Ectodermal cell (in vitro differentiated cells): Measurements from ENCODE around the gene RPP25L.

Experiments used
- H3K27ac ChIP-seq: 2 replicates; pipeline ENCODE4 v1.7.0; 2013; ENCODE audit warnings: mild to moderate bottlenecking, low read depth, low read length; ENCODE audit not compliant: insufficient read depth, poor library complexity, severe bottlenecking
- H3K27me3 ChIP-seq: 2 replicates; pipeline ENCODE4 v1.7.0; 2013; ENCODE audit warnings: mild to moderate bottlenecking, low read length; ENCODE audit not compliant: insufficient read depth, control insufficient read depth, poor library complexity, severe bottlenecking
- H3K36me3 ChIP-seq: one replicate; pipeline ENCODE4 v1.7.0; 2013; ENCODE audit warnings: low read length; ENCODE audit not compliant: control insufficient read depth, insufficient read depth
- H3K4me1 ChIP-seq: one replicate; pipeline ENCODE4 v1.7.0; 2013; ENCODE audit warnings: low read length; ENCODE audit not compliant: control insufficient read depth, insufficient read depth
- H3K4me3 ChIP-seq: 2 replicates; pipeline ENCODE4 v1.7.0; 2013; ENCODE audit warnings: low read depth, low read length, control low read depth; ENCODE audit not compliant: insufficient read depth
- H3K9me3 ChIP-seq: 2 replicates; pipeline ENCODE4 v1.7.0; 2013; ENCODE audit warnings: mild to moderate bottlenecking, low read length, moderate library complexity; ENCODE audit not compliant: control insufficient read depth
- WGBS, 2 experiments: methylation state at CpG; one replicate each; pipeline ENCODE4 v1.1.7; 2013; ENCODE audit warnings: missing lambda C conversion rate in 2 of 2; 5-methylcytosine and 5-hydroxymethylcytosine counted together

Gene RPP25L

GRCh38 chr9:34568133-34568532 is 43.8 kb downstream of the RPP25L start:
- Histone ChIP-seq H3K27me3 (no peaks in the 10 kb centered on the region), H3K36me3 (peaks cover 11% of the 10 kb centered on the region), H3K9me3 (no peaks in the 10 kb centered on the region), H3K4me3 (no peak overlapping the region), H3K27ac (no peak overlapping the region), H3K4me1 (peaks cover 52% of the 10 kb centered on the region)
- WGBS, 2 experiments: 83% methylated on average over 7 of the region's 7 CpGs

GRCh38 chr9:34566972-34567371 is 44.9 kb downstream of the RPP25L start:
- no peak overlapping the region for H3K27ac ChIP-seq
- peaks cover 49% of the 10 kb centered on the region for H3K4me1 ChIP-seq
- no peaks in the 10 kb centered on the region for H3K9me3 ChIP-seq
- peaks cover 22% of the 10 kb centered on the region for H3K36me3 ChIP-seq
- H3K4me3 ChIP-seq: no peak overlapping the region
- H3K27me3 ChIP-seq: no peaks in the 10 kb centered on the region
- 90 to 93% methylated on average over 6 of the region's 6 CpGs for WGBS, 2 experiments

- no peak overlapping the region for H3K4me3 ChIP-seq
- H3K4me1 ChIP-seq: peaks cover 56% of the 10 kb centered on the region
- no peak overlapping the region for H3K27ac ChIP-seq
- H3K9me3 ChIP-seq: no peaks in the 10 kb centered on the region
- 84 to 85% methylated on average over 8 of the region's 8 CpGs for WGBS, 2 experiments
- no peaks in the 10 kb centered on the region for H3K27me3 ChIP-seq
- H3K36me3 ChIP-seq: peaks cover 27% of the 10 kb centered on the region
Measured at GRCh38 chr9:34566322-34566721, 45.6 kb downstream of the RPP25L start.

GRCh38 chr9:34565856-34566255 is 46.0 kb downstream of the RPP25L start:
- Histone ChIP-seq H3K27me3 (no peaks in the 10 kb centered on the region), H3K4me3 (no peak overlapping the region), H3K9me3 (no peaks in the 10 kb centered on the region), H3K36me3 (peaks cover 27% of the 10 kb centered on the region), H3K27ac (no peak overlapping the region), H3K4me1 (peaks cover 57% of the 10 kb centered on the region)
- WGBS, 2 experiments: 57 to 63% methylated on average over 8 of the region's 8 CpGs

GRCh38 chr9:34564617-34565016 is 47.3 kb downstream of the RPP25L start:
- H3K36me3 ChIP-seq: peaks cover 27% of the 10 kb centered on the region
- peaks cover 60% of the 10 kb centered on the region for H3K4me1 ChIP-seq
- WGBS, 2 experiments: 94 to 96% methylated on average over 16 of the region's 16 CpGs
- H3K27me3 ChIP-seq: no peaks in the 10 kb centered on the region
- no peaks in the 10 kb centered on the region for H3K9me3 ChIP-seq
- H3K27ac ChIP-seq: no peak overlapping the region
- no peak overlapping the region for H3K4me3 ChIP-seq

GRCh38 chr9:34563262-34563661 is 48.6 kb downstream of the RPP25L start:
- Histone ChIP-seq H3K9me3 (no peaks in the 10 kb centered on the region), H3K4me3 (no peak overlapping the region), H3K4me1 (peaks cover 54% of the 10 kb centered on the region), H3K27ac (no peak overlapping the region), H3K27me3 (no peaks in the 10 kb centered on the region), H3K36me3 (peaks cover 27% of the 10 kb centered on the region)
- WGBS, 2 experiments: 88 to 89% methylated on average over 5 of the region's 5 CpGs

- Histone ChIP-seq H3K27ac (no peak overlapping the region), H3K9me3 (no peaks in the 10 kb centered on the region), H3K4me3 (no peak overlapping the region), H3K27me3 (no peaks in the 10 kb centered on the region), H3K4me1 (peaks cover 50% of the 10 kb centered on the region), H3K36me3 (peaks cover 29% of the 10 kb centered on the region)
- WGBS, 2 experiments: 85 to 88% methylated on average over 7 of the region's 7 CpGs
Measured at GRCh38 chr9:34562135-34562745, 49.7 kb downstream of the RPP25L start.

- WGBS, 2 experiments: 86 to 90% methylated on average over 21 of the region's 21 CpGs
- Histone ChIP-seq H3K27me3 (no peaks in the 10 kb centered on the region), H3K9me3 (no peaks in the 10 kb centered on the region), H3K4me3 (no peak overlapping the region), H3K27ac (no peak overlapping the region), H3K4me1 (peaks cover 35% of the 10 kb centered on the region), H3K36me3 (peaks cover 36% of the 10 kb centered on the region)
Measured at GRCh38 chr9:34560599-34561214, 51.2 kb downstream of the RPP25L start.
